HG02588 (cell line): ENCODE results near the gene TMEM63A.
"Not testable (repeated sequence)": the region's sequence is repeated elsewhere in the genome, so short reads cannot be mapped to it uniquely, and the experiment has no call there.

Experiments
- ATAC-seq: cut with Tn5 transposase; IDR thresholded peaks from one replicate; pipeline ENCODE4 v1.9.1; 2021; ENCODE audit warnings: mild to moderate bottlenecking, moderate library complexity; ENCODE audit not compliant: unreplicated experiment

The TMEM63A gene

DNA sequence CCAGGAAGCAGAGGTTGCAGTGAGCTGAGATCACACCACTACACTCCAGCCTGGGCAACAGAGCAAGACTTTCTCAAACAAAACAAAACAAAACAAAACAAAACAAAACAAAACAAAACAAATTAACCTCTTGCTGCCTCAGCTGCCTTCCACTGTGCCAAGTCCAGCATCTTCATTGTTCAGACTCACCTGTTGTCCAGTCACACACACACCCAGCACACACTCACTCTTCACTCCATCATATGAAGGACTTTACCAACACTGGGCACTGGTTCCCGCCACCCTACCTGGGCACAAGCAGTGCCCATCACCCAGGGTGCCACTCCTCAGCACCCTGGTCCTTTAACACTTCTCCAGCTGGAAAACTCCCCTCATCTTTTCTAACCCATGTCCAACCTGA, 27.3 kb upstream of the TMEM63A start:
- ATAC-seq = no peak

- ATAC-seq = no peak
Measured at GRCh38 chr1:225908773-225909172, 26.6 kb upstream of the TMEM63A start.

DNA sequence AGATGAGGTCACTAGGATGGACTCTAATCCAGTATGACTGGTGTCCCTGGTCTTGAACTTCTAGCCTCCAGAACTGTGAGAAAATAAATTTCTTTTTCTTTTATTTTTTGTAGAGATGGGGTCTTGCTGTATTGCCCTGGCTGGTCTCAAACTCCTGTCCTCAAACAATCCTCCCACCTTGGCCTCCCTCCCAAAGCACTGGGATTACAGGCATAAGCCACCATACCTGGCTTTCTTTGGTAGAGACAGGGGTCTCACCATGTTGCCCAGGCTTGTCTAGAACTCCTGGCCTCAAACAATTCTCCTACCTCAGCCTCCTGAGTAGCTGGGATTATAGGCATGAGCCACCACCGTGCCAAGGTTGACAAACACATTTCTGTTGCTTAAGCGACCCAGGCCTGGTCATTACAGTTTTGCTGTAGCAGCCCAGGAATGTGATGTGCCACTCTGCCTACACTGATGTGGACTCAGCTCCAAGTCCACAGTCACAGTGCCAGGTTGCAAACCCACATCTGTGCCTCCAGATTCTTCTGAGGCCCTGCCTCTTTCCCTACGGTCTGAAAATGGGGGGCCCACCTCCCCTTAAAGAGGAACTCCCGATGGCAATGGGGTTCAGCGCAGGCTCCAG, 25.9 kb upstream of the TMEM63A start:
- ATAC-seq = no peak

- ATAC-seq = no peak
Measured at GRCh38 chr1:225907341-225907740, 25.2 kb upstream of the TMEM63A start.

DNA sequence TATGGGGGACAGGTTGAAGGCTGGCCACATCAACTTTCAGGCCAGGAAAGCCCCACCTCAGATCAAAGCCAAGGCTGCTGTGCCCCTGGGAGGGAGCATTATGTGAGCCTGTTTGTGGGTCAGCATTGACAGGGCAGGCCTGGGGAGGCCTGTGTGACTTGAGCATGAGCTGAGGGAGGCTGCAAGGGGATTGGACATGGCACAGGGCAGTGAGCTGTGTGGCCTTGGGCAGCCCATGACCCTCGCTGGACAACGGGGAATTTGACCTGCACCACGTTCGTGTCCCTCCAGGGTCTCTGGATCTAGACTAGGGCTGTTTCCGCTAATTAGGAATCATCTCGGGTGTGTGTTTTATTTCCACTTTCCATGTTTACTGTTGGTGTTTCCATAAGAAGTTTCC, 24.3 kb upstream of the TMEM63A start:
- no peak for ATAC-seq

GRCh38 chr1:225903623-225904022, 21.4 kb upstream of the TMEM63A start:
- no peak for ATAC-seq

GRCh38 chr1:225899044-225899925, 17.1 kb upstream of the TMEM63A start:
- no peak for ATAC-seq

GRCh38 chr1:225897595-225898514, 15.7 kb upstream of the TMEM63A start:
- no peak for ATAC-seq

DNA sequence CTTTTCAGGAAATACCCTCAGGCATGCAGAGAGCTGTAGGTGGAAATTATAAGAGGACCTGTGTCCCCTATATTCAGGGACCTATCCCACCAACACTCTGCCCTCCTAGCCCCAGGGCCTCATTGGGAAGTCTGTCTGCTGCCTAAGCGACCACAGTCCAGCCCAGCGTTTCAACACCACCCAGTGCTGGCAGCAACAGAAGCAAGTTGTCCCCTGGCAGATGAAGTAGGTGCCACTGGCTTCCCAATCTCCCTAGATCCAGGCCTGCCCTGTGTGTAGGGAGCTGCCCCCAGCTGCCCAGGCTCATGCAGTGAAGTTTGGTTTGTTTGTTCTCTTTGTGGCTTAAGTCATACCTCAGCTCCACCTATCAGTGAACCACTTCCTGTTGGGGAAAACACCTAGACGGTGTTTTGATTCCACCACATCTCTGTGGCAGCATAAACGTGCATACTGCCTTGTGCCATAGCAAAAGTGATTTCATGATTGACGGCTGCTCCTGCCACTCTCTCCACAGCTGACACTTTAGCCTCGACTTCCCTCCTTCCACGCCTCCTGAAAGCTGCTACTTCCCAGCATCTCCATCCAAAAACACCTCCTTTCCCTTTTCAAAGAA, 14.9 kb upstream of the TMEM63A start:
- ATAC-seq = peak; percentile 100

- no peak for ATAC-seq
Measured at GRCh38 chr1:225896494-225896893, 14.3 kb upstream of the TMEM63A start.

DNA sequence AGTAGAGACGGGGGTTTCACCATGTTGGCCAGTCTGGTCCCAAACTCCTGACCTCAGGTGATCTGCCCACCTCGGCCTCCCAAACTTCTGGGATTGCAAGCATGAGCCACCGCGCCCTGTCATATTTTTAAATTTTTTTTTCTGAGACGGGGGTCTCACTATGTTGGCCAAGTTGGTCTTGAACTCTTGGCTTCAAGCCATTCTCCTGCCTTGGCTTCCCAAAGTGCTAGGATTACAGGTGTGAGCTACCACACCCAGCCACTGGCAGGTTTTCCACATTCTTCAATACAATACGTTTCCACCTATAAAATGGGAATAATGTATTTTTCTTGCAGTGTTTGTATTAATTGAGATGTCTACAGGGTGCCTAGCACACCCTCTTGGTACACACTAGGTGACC, 10.1 kb upstream of the TMEM63A start:
- no peak for ATAC-seq

DNA sequence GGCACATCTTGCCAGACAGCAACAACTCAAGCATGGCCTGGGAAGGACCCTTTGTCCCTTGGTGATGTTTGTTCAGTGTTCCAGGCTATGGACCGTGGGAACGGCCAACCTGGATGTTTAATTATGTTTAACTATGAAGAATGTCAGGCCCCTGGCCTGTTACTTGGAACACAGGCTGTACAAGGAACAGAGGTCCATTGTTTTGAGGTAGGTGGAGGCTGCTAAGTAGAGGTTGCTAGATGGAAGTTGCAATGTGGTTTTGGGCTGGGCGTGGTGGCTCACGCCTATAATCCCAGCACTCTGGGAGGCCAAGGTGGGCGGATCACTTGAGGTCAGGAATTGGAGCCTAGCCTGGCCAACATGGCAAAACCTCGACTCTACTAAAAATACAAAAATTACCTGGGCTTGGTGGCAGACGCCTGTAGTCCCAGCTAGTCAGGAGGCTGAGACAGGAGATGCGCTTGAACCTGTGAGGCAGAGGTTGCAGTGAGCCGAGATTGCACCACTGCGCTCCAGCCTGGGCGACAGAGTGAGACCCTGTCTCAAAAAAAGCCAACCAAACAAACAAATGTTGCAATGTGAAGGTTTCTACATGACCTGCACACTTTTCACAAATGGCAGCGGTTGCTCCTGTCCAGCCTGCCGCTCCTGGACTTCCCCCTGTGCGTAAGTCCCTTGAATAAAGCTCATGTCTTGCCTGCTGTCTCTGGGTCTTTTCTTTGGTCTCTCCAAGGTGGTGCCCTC, 9.2 kb upstream of the TMEM63A start:
- no peak for ATAC-seq

GRCh38 chr1:225890346-225891228, 8.4 kb upstream of the TMEM63A start:
- ATAC-seq = no peak

DNA sequence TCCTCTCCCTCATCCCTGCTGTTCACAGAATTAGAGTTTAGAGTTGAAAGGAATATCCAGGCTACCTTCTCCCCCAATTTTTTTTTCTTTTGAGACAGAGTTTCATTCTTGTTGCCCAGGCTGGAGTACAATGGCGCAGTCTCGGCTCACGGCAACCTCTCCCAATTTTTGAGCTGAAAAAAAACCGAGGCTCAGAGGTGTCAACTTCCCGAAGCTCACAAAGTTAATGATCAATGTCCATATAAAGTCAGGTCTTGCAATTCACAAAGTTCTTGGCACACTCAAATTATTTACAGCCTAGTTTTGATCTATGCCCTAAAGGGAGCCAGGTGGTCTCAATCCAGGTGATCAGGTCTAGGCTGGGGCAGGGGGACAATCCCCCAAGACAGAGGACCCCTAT, 7.6 kb upstream of the TMEM63A start:
- ATAC-seq = no peak

GRCh38 chr1:225888898-225889601, 6.9 kb upstream of the TMEM63A start, which contains the start of gene LEFTY1:
Gene LEFTY1, minus strand, starts transcription at chr1:225889146. Its CDS starts 80 bp downstream, at chr1:225889066.
- ATAC-seq = no peak

DNA sequence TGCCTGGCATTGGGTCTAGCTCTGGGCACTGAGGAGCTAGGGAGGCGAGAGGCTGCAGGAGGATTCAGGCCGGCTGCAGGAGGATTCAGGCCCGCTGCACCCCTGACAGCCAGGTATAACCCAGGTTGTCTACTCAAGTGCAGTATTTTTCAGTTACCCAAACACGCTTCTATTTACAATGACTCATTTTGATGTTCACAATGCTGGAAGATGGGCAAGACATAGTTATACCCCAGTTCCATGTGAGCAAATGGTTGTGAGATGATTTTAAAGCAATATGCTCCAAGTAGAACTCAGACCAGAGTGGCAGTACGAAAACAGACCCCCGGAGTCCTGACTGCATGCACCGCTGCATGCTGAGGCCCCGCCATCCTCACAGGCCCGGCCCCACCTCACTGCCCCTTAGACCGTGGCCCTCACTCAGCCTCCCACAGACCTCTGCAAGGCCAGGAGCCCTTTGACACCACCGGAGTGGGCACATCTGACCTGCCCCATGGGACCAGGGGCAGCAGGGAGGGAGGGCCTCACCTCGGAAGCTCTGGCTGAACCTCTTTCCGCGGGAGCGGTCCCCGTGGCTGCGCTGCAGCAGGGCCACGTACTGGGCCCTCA, 6.2 kb upstream of the TMEM63A start:
- ATAC-seq = no peak

DNA sequence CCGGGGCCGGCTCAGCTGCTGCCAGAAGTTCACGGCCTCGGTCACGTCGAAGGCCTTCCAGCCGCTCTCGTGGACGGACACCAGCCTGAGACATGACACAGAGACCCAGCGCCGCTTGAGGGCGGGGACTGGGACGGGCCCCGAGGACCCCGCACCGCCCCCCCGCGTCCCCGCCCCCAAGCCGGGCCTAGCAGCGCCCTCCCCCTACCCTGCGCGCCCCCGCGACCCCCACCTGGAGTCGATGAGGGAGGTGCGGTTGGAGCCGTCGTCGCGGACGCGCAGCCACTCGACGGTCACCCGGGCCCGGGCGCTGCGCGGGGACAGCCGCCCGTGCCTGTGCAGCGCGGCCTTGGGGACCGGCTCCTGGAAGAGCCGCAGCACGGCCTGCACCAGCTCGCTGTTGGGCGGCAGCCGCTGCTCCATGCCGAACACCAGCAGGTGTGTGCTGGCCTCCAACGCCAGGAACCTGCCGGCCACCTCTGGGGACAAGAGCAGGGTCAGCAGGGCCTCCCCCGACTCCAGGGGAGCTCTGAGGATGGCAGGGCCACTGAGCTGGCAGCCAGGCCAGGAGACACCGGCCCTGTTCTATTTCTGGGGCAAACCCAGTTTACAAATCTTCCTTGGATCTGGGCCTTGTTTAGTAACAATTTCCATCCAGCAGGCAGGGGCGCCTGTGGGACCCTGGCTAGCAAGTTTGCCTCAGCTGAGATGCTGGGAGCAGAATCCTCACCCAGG, 5.5 kb upstream of the TMEM63A start:
- ATAC-seq = not testable (repeated sequence)

DNA sequence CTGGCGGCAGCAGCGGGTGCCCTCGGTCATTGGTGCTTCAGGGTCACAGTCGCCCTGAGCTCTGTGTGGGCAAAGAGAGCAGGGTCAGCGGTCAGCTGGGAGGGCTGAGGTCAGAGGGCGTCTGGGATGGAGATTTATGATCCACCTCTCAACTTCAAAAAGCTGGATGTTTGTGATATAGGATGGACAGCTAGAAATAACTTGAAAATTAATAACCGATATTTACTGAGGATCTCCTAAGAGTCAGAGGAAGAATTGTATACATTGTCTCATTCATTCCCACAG, 4.8 kb upstream of the TMEM63A start:
- ATAC-seq = no peak
